ENCODE results near the gene RPL29. TPM values are rescaled to one million over a fixed set of nuclear protein-coding genes. Genes with fewer than 3 reads are reported as not detected.
A peak's percentile ranks its signal among the peaks of the same experiment; 100 is the strongest.

RPL29 gene
- total and polyA plus RNA-seq, 4 donors = 711 to 2,402 (median 1,234) TPM

- TF ChIP-seq CTCF (IDR thresholded peaks at IDR 0.05; ENCODE audit: control extremely low read depth, extremely low read depth) = no peak
- Histone ChIP-seq H3K4me1 (ENCODE audit: control insufficient read depth in 5 of 5, insufficient read depth in 5 of 5, low read length in 5 of 5) (peaks cover 0 to 19% (median 10%) of the 10 kb centered on the region in 5 donors), H3K9me3 (ENCODE audit: control insufficient read depth in 4 of 4, insufficient read depth in 3 of 4, low read length in 3 of 4) (no peaks in the 10 kb centered on the region), H3K4me3 (peak within 1 kb of the TSS; percentile 59), H3K9ac (ENCODE audit: insufficient read depth in 1 of 2, low read length in 2 of 2) (peak within 1 kb of the TSS; percentile 2 to 65), H3K27me3 (ENCODE audit: control insufficient read depth in 3 of 3, insufficient read depth in 3 of 3, low read length in 2 of 3) (no peaks in the 10 kb centered on the region), H3K27ac (ENCODE audit: low read depth in 1 of 2, low read length in 1 of 2) (peak within 1 kb of the TSS; percentile 87 to 93), H3K36me3 (ENCODE audit: control insufficient read depth in 4 of 4, insufficient read depth in 4 of 4, low read length in 4 of 4) (peaks cover 0 to 2% (median under 1%) of the 10 kb centered on the region in 4 donors)
- WGBS, 2 donors = 0% methylated on average over 41 to 63 of the region's 63 CpGs
- DNase-seq (peak; percentile 71 to 77 (median 73)), ATAC-seq (ENCODE audit: insufficient read depth, low FRiP score) (peak; percentile 77)
Measured at GRCh38 chr3:51974963-51975851, 20.5 kb downstream of the RPL29 start, which contains the start of gene ABHD14A. ABHD14A (plus strand) TSS chr3:51975064; CDS start chr3:51975136, 72 bp downstream.

GRCh38 chr3:51974277-51974962 is 21.3 kb downstream of the RPL29 start:
- Histone ChIP-seq H3K27ac (ENCODE audit: low read depth in 1 of 2, low read length in 1 of 2) (peak overlapping the region; percentile 80 to 87), H3K27me3 (ENCODE audit: control insufficient read depth in 3 of 3, insufficient read depth in 3 of 3, low read length in 2 of 3) (no peaks in the 10 kb centered on the region), H3K4me1 (ENCODE audit: control insufficient read depth in 5 of 5, insufficient read depth in 5 of 5, low read length in 5 of 5) (peaks cover 0 to 19% (median 10%) of the 10 kb centered on the region in 5 donors), H3K9me3 (ENCODE audit: control insufficient read depth in 4 of 4, insufficient read depth in 3 of 4, low read length in 3 of 4) (no peaks in the 10 kb centered on the region), H3K4me3 (peak overlapping the region; percentile 52), H3K9ac (ENCODE audit: insufficient read depth in 1 of 2, low read length in 2 of 2) (peak overlapping the region; percentile 2 to 65), H3K36me3 (ENCODE audit: control insufficient read depth in 4 of 4, insufficient read depth in 4 of 4, low read length in 4 of 4) (no peaks in the 10 kb centered on the region)
- no peak for TF ChIP-seq CTCF (IDR thresholded peaks at IDR 0.05; ENCODE audit: control extremely low read depth, extremely low read depth)
- ATAC-seq (ENCODE audit: insufficient read depth, low FRiP score) (peak; percentile 7), DNase-seq (peak in 1 of 3 donors; percentile 29)
- WGBS, 2 donors = 15 to 24% methylated on average over 30 of the region's 30 CpGs

- WGBS, 2 donors = 91% methylated on average over 11 of the region's 11 CpGs
- no peak overlapping the region for H3K27ac ChIP-seq (ENCODE audit: low read depth in 1 of 2, low read length in 1 of 2)
- ATAC-seq (ENCODE audit: insufficient read depth, low FRiP score) (no peak), DNase-seq (no peak)
- TF ChIP-seq CTCF (IDR thresholded peaks at IDR 0.05; ENCODE audit: control extremely low read depth, extremely low read depth) = no peak
- no peak overlapping the region for H3K9ac ChIP-seq (ENCODE audit: insufficient read depth in 1 of 2, low read length in 2 of 2)
- H3K36me3 ChIP-seq (ENCODE audit: control insufficient read depth in 4 of 4, insufficient read depth in 4 of 4, low read length in 4 of 4) = no peaks in the 10 kb centered on the region
- H3K27me3 ChIP-seq (ENCODE audit: control insufficient read depth in 3 of 3, insufficient read depth in 3 of 3, low read length in 2 of 3) = no peaks in the 10 kb centered on the region
- peaks cover 0 to 34% (median 19%) of the 10 kb centered on the region in 5 donors for H3K4me1 ChIP-seq (ENCODE audit: control insufficient read depth in 5 of 5, insufficient read depth in 5 of 5, low read length in 5 of 5)
- no peak overlapping the region for H3K4me3 ChIP-seq
- H3K9me3 ChIP-seq (ENCODE audit: control insufficient read depth in 4 of 4, insufficient read depth in 3 of 4, low read length in 3 of 4) = no peaks in the 10 kb centered on the region
Measured at GRCh38 chr3:51971350-51971749, 24.3 kb downstream of the RPL29 start.

Data from lung (tissue), 12 donors.